GM20431 (cell line): ENCODE data around the gene ARL13B.
"Not testable (repeated sequence)": the region's sequence is repeated elsewhere in the genome, so short reads cannot be mapped to it uniquely, and the experiment has no call there.

ENCODE experiments used
- in situ Hi-C: fragments of 300-500 bp; cut with MseI, MboI; formaldehyde crosslinking; loops from one replicate; pipeline ENCODE4 v1.15.0; 2020; ENCODE audit warnings: low sequenced_read_pairs; ENCODE audit not compliant: unreplicated experiment

The ARL13B gene

GRCh38 chr3:93979850-93980676, at the start of gene ARL13B:
TSS of gene ARL13B (plus strand) at chr3:93980155. CDS start at chr3:93980424, 269 bp downstream.
- in situ Hi-C loops = no loop called here

- in situ Hi-C loops = no loop called here
Measured at GRCh38 chr3:93931597-93932229, 48.2 kb upstream of the ARL13B start.

GRCh38 chr3:93934366-93935046, 45.4 kb upstream of the ARL13B start:
- in situ Hi-C loops = no loop called here

DNA sequence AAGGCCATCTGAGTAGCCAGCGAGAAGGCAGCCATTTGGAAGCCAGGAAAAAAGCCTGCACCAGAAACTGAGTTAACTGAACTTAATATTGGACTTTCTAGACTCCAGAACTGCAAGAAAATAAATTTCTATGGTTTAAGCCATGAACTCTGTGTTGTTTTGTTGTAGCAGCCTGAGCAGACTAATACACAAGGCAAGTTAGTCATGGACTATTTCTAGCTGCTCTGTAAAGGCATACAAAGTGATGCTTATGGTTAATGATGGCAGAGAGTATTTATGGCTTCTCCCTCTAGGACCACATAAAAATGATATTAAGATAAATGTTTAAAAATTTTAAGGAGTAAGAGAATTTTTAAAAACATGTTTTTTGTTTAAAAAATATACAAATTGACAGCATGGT, 43.4 kb upstream of the ARL13B start:
- in situ Hi-C loops = no loop called here

- in situ Hi-C loops = not testable (repeated sequence)
Measured at GRCh38 chr3:93937485-93937884, 42.5 kb upstream of the ARL13B start.

DNA sequence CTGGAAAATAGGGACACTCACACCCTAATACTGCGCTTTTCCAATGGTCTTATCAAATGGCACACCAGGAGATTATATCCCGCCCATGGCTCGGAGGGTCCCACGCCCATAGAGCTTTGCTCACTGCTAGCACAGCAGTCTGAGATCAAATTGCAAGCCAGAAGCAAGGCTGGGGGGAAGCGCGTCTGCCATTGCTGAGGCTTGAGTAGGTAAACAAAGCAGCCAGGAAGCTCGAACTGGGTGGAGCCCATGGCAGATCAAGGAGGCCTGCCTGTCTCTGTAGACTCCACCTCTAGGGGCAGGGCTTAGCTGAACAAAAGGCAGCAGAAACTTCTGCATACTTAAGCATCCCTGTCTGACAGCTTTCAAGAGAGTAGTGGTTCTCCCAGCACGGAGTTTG, 30.0 kb upstream of the ARL13B start:
- in situ Hi-C loops = not testable (repeated sequence)

DNA sequence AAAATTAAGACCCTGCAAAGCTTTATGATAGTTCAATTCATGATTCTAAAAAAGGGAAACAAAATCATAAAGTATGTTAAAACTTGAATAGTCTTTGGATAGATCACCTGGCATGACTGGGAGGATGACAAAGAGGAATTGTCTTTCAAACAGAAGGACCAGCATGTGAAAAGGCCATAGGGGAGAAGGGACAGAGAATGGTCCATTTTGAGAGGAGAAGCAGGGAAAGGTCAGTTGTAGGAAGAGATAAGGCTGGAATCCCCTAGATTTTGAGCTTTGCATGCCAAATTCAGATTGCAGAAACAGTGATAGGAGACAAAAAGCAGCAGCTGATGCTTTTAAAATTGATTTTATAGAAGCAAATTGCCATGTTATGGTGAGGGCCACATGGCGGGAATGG, 18.9 kb upstream of the ARL13B start:
- in situ Hi-C loops = no loop called here

DNA sequence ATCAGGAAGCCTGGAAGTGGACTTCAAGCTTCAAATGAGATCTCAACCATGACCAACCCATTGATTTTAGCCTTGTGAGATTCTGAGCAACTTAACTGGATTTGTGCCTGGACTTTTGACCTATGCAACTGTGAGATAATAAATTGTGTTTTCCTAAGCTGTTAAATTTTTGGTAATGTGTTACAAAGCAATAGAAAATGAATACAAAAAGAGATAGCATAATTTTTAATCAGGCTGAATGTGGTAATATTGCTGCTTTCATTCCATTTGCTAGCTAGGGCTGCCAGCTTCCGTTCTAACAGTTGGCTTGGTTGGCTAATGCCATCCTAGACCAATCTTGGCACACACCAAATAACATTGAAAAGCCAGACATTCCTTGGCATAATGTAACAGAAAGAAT, 18.5 kb upstream of the ARL13B start:
- in situ Hi-C loops = no loop called here

- in situ Hi-C loops = no loop called here
Measured at GRCh38 chr3:93962798-93963197, 17.2 kb upstream of the ARL13B start.

DNA sequence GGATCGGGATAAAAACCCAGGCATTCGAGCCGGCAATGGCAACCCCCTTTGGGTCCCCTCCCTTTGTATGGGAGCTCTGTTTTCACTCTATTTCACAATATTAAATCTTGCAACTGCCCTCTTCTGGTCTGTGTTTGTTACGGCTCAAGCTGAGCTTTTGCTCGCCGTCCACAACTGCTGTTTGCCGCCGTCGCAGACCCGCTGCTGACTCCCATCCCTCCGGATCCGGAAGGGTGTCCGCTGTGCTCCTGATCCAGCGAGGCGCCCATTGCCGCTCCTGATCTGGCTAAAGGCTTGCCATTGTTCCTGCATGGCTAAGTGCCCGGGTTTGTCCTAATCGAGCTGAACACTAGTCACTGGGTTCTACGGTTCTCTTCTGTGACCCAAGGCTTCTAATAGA, 14.8 kb upstream of the ARL13B start:
- in situ Hi-C loops = not testable (repeated sequence)

GRCh38 chr3:93969443-93969842, 10.5 kb upstream of the ARL13B start:
- in situ Hi-C loops = no loop called here

DNA sequence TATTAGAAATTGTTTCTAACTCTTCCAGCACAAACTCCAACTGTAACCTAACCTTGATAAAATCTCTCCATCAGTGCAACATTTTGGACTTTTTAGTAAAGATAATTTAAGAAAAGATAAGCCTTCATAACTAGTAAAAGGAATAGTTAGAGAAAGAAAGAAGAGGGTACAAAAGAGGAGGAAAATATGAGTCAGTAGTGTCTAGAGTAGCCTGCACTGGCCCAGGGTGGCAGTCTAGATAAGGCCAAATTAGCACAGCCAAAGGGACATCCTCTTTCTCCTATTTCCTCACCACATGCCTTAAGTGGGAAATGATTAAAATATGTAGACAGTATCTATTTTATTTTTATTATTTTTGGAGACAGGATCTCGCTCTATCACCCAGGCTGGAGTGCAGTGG, 10.0 kb upstream of the ARL13B start:
- in situ Hi-C loops = no loop called here

DNA sequence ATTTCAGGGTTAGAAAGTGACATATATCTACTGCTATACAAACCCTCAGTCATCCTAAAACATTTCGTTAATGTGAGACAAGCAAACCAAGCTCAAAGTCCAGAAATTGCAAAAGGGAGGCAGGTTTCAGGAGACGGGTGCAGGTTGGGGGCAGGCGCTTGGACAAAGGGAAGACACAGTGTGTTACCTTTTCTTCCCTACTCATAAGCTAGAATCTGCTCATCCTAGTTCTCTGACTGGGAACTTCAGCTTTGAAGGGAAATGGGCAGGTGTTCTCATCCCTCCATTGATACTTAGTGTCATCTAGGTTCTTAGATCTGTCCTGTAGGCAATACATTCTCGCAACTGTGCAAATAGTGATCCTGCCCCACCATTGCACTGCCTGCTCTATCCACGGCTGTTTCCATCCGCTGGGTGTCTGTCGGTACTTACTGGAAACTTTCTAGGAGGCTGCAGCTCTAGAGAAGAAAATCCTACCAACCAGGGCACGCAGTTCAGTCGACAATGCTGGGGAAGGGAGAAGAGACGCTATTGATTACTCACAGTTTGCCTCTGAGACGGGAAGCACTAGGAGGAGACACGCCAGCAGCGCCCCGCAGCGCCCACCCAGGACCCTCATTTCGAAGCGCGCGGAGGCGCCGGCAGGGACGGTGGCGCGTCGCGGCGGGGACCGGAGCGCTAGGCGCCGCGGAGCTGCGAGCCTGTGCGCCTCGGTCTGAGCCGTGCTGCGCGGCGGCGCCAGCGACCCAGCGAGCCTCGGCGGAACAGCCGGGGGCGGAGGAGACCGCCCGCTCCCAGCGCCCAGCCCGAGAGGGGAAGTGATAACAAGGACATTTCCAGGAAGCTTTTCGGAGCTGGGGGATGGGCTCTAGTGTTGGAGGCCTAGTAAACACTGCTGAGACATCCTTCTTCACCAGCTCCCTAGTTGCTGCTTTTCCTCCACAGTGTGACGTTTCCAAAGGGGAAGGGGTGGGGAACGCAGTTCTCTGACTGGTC, 6.5 kb upstream of the ARL13B start, which contains the start of gene PROS1:
Gene PROS1 (minus strand): TSS at position 766 of the 996 bp plus-strand sequence. CDS start 147 bp downstream, at position 619.
- in situ Hi-C loops = no loop called here

DNA sequence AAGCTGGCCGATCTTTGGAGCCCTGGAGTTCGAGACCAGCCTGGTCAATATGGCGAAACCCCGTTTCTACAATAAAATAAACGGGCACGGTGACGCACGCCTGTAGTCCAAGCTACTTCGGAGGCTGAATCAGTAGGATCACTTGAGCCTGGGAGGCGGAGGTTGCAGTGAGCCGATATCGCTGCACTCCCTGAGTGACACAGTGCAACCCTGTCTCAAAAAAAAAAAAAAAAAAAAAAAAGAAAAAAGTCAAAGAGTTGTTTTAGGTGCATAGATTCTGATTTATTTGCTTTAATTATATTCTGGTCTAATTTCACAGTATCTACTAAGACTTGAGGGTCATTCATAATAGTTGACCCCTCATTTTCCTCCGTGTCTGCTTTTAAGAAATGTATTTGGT, 1.7 kb downstream of the ARL13B start:
- in situ Hi-C loops = no loop called here

DNA sequence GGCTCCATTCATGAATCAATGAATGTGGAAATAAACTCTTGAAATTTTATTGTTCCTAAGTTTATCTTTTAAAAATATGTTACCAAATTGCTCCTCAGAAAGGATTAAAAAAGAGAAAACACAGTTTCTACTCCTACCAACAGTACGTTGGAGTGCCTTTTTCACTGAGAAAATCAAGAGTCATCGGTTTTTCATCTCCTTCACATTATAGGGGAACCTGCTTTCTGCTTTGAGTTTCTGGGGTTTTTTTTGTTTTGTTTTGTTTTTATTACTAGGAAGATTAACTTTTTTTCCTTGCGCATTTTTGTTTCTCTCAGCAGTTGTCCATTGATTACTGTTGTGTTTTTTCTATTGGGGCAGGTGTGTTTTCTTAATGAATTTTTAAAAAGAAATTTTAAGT, 3.5 kb downstream of the ARL13B start:
- in situ Hi-C loops = no loop called here

GRCh38 chr3:93984618-93985017, 4.7 kb downstream of the ARL13B start:
- in situ Hi-C loops = no loop called here

- in situ Hi-C loops = no loop called here
Measured at GRCh38 chr3:93988283-93988682, 8.3 kb downstream of the ARL13B start.

GRCh38 chr3:93988764-93989163, 8.8 kb downstream of the ARL13B start:
- in situ Hi-C loops = no loop called here

DNA sequence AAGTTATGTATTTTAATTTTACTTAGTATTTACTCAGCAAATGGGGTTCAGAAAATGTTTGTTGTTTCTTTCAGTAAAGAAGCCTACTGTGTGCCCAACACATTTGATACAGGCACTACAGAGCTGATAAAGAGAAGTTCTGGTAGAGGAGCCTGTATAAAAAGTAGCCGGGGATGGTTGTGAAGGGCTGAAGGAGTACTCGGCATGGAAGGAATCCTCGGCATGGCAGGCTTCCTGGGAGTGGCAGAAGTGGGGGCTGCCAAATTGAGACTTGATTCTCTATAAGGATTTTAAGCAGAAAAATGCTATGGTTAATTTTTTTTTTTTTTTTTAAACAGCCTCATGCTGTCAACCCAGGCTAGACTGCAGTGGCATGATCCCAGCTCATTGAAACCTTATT, 9.3 kb downstream of the ARL13B start:
- in situ Hi-C loops = no loop called here

GRCh38 chr3:93991631-93992030, 11.7 kb downstream of the ARL13B start:
- in situ Hi-C loops = no loop called here
